NCI-H226 (cell line): Measurements from ENCODE around the gene YBX2.
"Not testable (repeated sequence)": the region's sequence is repeated elsewhere in the genome, so short reads cannot be mapped to it uniquely, and the experiment has no call there.

Experiments
- DNase-seq: peaks from one replicate; pipeline ENCODE4 v3.0.0-alpha.2; 2015

Gene YBX2

DNA sequence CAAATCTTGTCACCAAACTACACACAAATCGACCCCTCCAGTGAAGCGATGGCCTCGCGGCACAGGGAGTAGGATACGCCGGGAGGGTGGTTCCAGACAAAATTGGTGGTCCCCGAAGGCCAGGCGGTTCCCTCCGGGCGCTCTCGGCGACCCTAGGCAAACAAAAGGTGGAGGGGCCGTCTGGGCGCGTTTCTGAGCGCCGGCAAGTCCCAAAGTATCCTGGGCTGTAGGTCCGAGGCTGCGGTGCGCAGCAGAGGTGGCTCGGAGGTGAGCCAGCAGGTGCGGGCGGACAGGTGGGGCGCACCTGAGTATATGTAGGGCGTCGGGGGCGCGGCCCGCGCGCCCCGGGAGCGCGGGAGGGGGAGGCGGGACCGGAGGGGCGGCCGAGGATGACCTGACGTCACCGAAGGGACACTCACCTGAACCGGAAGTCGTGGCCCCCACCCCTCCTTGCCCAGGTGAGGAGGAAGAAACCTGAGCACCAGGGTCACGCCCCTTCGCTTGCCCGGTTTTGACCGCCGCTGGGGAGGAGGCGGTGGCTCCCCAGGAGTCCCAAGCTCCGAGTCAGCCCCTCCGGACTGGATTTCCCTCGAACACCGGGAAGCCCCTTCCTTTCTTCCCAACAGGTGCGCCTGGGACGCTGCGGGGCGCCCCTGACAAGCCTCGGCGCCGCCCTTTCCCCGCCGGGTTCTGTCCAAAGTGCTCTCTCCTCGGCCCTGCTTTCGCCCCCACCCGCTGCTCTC is 32.1 kb downstream of the YBX2 start, which contains the start of gene CLDN7:
CLDN7 (minus strand) TSS at position 287 of the 743 bp plus-strand sequence. CDS start 435 bp downstream, outside the sequence.
- DNase-seq = no peak

DNA sequence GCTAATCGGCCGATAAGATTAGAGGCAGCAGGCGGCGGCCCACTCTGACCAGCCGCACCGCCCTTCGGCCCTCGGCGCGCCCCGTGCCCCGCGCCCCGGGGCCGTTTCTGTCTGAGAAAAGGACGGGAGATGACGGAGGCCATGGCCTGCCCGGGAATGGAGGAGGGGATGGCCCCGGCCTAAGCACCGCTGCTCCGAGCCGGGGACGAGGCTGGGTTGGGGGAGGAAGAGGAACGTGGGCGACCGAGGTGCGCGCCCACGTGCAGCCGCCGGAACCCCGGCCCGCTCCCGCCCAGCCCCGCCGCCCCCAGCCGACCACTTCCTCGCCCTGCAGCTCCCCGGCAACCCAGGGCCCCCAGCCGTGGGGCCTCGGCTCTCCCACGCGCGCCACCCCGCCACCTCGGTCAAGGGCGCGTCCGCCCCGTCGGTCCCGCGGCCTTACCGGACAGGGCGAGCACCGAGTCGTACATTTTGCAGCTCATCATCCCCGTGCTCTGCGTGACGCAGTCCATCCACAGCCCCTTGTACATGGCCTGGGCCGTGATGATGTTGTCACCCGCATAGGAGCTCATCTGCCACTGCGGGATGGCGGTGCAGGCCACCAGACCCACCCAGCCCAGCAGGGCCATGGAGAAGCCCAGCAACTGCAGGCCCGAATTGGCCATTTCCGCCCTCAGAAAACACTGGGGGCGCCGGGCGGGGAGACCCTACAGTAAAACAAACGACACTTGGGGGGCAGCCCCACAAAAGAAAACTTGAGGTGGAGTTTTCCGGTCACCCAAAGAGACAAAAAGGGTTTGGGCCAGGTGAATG is 32.9 kb downstream of the YBX2 start:
- no peak for DNase-seq

DNA sequence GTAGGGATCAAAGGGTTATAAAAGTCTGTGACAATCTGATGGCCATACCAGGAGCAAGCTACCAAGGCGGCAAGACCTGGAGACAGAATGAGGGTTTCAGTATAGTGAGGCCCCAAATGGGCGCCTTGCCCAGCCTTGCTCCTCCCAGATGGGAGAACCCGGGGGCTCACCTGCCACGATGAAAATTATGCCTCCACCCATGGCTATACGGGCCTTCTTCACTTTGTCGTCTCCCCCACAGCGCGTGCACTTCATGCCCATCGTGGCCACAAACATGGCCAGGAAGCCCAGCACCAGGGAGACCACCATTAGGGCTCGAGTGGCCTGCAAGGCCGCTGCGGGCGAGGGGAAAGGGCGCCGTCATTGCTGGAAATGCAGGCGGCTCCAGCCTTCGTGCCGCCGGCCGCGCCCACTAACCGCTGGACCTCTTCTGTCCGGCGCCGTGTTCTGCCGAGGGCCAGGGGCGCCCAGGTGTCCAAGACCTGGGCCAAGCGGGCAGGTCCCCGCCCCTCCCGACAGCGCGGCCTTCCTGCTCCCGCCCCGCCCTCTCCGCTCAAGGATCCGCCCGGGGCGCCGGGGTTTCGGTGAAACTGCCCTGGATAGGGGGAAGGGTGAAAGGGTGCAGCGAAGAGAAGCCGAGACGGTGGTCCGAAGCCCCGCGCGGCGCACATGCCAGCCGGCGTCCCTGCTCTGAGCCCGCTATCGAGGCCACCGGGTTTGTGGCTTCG is 33.6 kb downstream of the YBX2 start:
- DNase-seq = no peak

DNA sequence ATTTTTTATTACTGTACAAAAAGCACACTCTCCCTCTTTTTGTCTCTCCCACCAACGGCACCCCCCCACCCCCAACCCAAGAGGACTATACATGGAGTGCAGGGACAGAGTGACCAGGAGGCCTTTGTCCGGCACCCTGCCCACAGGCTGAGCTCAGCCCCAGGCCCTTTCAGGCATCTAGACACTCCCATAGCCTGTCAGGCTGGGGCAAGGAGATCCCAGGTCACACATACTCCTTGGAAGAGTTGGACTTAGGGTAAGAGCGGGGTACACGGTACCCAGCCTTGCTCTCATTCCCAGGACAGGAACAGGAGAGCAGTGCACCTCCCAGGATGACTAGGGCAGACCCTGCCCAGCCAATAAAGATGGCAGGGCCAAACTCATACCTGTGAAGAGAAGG is 34.3 kb downstream of the YBX2 start:
- DNase-seq = no peak

DNA sequence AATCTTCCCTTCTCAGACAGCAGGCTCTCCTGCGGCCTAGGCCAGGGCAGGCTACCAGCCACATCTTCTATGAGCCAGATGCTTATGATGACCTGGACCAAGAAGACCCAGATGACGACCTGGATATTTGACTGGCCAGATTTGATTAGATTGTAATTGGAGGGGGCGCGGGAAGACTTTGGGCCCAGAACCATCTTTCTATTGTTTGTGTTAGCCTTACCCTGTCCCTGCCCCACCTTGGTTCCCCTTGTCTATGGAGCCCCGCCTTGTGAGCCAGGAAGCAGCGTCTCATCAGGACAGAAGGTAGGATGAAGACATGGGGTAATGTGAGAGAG is 34.9 kb downstream of the YBX2 start:
- DNase-seq = no peak

DNA sequence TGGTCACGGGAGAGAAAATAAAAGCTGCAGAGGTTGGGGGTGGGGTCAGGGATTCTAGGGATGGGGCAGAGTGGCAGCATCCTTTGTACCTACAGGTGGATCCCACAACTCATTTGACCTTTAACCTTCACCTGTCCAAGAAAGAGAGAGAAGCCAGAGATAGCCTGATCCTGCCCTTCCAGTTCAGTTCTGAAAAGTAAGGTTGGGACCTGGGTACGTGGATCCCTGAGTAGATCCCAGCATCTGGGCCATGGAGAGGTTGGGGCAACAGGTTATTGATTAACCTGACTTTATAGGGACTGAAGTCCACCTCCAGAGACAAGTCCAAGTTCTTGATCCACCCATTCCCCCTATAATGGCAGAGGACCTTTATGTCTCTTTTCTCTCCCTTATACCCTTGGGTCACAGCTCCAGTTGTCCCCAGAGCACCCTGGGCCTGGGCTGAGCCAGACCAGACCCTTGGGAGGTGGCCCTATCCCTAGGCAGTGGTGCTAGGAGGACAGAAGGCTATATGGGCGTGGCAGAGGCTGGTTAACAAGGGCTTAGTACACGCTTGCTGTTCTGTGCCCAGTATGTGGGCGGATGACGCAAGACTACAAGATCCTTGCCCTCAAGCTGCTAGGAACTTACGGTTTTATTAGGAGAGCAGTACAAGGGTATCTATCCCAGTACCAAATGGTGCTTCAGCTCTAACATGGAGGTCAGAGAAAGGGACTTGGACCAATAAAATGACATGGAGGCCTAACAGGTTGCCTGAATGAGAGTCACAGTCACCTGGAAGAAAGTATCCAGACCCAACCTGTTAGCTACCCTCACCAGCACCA is 35.5 kb downstream of the YBX2 start:
- no peak for DNase-seq

DNA sequence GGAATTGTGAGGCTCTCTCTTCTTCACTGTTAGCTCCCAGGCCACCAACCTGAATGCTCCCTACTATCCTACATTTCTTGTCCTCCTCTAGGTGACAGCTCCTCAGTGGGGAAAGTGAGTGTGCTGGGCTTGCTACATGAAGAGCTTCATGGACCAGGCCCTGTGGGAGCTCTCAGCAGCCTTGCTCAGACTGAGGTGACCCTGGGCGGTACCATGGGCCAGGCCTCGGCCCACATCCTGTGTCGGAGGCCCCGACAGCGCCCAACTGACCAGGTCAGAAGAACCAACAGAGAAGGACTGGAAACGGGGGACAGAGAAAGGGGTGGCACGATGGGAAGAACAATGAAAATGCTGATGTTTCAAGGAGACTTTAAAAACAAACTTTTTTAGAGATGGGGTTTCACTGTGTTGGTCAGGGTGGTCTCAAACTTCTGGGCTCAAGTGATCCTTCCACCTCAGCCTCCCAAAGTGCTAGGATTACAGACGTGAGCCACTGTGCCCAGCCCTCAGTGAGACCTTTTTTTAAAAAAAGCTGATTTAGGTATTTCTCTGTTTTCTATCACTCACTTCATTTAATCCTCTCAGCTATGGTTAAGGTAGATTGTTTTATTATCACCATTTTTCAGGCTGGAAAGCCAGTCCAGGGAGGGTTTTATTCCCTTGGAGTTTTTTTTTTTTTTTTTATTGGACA is 37.5 kb downstream of the YBX2 start:
- no peak for DNase-seq

DNA sequence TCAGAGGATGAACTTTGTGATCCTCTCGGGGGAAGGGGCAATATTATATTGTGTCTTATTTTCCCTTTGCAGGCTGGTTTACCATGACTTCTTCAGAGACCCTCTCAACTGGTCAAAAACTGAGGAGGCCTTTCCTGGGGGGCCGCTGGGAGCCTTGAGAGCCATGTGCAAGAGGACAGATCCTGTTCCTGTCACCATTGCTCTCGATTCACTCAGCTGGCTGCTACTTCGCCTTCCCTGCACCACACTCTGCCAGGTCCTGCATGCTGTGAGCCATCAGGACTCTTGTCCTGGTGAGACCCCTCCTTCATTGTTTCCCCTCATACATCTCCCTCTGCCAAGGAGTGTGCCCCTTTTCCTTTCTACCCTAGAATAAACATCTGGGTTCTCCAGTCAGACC is 39.9 kb downstream of the YBX2 start:
- no peak for DNase-seq

DNA sequence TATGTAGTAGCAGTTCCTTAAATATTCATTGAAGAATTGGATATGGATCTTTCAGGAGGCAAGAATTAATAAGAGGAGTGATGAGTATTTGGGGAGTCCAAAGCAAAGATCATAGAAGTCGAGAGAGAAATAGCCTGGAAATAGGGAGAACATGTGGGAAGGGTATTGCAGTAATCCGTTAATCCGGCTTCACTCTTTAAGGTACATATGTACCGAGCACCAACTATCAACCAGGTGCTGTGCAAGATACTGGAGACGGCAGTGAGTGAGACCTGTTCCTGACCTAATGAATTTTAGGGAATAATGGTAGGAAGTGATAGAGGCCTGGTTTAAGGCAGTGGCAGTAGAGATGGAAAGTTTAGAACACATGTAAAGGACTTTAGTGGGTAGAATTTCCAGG is 41.4 kb downstream of the YBX2 start:
- no peak for DNase-seq

DNA sequence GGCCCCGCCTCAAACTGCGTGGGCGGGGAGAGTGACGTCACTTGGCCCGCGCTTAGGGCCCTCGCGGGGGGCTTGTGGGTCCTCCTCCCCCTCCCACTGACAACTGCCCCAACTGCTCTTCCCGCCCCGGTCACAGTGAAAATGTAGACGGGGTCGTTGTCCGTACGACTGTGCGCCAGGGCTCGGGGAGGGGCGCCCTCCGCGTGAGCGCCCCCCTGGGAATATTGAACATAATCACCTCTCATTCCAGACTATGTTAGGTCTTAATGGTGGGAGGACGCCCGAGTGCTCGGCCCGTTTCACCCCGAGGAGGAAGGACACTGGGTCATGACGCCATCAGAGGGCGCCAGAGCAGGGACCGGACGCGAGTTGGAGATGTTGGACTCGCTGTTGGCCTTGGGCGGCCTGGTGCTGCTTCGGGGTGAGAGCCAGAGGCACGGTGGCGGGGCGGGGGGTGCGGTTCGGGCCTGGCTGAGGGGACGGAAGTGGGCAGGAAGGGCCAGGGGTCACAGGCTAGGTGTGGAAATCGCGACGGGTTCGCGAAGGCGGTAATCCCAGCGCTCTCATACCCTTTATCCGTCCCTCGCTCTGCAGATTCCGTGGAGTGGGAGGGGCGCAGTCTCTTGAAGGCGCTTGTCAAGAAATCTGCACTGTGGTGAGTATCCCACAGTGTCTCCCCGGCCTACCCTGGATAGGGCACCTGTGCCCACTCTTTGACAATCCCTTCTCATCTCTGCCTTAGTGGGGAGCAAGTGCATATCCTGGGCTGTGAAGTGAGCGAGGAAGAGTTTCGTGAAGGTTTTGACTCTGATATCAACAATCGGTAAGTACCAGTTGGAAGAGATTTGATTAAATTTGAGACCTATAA is 42.0 kb downstream of the YBX2 start, which contains the start of gene ELP5:
ELP5 (plus strand) TSS at position 40 of the 868 bp plus-strand sequence; CDS start at position 376, 336 bp downstream.
- peak; percentile 93 for DNase-seq

DNA sequence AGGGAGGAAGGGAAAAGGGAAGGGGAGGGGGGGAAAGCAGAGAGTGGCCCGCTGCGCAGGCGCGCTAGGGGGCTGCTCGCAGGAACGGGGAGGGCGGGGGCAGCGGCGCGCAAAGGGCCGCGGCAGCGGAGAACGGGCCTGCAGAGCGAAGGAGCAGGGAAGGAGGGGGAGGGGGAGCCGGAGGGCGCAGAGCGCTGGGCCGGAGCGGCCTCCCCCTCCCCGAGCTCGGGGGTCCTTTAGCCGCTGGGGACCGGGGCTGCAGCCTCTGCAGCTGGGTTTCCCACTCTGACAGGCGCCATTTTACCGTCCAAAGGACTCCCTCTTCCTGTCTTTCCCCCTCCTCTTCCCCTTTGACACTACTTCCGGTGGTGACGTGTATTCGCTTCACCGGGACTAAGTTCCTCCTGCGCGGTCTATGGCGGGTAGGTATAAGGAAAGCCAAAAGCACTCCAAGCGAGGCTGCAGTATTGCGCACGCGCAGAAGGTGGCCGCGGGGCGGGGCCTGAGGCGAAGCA is 42.7 kb downstream of the YBX2 start, which contains the start of gene CTDNEP1:
CTDNEP1 (minus strand) TSS at position 74 of the 515 bp plus-strand sequence. CDS start 438 bp downstream, outside the sequence.
- DNase-seq = peak; percentile 99

DNA sequence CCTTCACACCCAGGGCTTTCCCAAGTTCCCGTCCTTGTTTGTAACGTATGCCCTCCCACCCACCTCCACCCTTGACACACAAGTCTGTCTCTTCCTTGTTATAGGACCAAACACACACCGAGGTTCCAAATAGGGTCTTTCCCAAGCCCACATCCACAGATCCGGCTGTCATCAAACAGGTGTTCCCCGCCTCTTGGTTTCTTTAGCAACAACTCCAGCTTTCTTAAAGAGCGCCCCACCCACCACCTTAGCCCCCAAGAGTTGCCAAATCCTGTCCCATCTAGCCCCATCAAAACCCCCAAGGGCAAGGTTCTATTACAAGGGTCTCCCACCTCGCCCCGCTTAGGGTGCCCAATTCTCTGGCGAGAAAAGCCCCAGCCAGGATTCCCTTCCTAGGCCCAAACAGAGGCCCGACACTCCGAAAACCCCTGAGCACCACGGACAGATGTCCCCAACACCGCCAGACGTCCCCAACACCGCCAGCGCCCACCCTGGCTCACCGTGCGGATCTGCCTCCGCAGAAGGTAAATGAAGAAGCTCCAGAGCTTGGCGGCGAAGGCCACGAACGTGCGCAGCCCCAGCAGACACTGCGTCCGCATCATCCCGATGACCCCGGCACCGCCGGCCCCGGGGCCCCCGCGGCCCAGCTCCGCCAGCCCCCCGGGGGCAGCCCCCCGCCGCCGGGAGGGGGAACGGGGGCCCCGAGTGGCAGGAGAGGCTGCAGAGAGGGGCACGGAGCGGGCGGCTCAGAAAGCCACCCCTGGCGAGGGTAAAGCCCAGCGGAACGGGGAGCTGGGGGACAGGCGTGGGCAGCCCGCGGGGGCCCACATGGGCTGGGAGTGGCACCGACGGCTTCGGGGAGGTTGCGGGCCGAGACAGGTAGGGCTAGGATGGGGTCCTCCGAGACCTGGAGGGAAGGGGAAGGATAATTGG is 43.5 kb downstream of the YBX2 start:
- DNase-seq = no peak

DNA sequence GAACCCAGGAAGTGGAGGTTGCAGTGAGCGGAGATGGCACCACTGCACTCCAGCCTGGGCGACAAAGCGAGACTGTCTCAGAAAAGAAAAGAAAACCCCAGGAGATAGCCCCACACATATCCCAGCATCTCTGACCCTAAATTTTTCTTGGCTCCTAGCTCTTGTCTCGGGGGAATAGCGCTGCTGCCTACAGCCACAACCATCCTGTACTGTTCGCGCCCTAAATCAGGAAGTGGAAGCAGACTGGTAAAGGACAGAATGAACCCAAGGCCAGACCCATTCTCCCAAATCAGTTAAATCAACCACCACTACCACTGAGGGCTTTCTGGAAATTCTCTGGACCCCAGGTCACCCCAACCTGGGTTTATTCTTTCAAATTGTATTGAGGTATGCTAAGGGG is 44.6 kb downstream of the YBX2 start:
- no peak for DNase-seq

DNA sequence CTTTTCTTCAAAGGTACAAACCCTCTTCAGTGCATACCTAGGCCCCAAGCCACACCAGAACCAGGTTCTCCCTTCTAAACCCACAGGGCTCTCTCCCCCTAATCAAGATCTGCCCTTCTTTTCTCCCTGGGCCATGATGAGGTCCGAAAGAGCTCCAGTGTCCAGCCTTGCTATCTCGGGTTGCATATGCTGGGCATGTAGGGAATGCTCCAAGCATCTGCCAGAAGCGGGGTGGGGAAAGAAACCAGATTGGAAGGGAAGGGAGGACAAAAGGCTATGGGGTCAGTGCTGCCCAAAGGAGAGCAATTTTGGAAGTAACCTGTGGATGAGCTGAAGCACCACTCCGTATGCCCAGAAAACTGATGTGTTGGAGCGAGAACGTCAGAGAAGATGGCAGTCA is 45.2 kb downstream of the YBX2 start:
- DNase-seq = no peak

DNA sequence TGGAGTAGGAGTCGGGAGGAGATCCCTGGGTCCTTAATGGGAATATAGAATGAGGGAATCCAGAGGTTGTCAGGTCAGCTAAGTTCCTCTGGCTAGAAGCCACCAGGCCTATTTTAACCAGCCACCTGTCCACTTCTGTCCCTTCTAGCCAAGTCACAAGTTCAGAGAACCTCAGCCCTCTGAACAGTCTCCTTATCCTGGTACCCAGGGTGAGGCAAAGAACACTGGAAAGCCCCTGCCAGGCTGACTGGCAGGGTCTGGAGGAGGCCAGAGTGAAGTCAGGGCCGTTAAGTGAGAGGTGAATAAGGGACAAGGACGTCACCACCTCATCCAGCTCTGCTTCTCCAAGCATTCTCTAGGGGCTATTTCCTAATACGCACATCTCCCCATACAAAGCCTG is 45.6 kb downstream of the YBX2 start:
- no peak for DNase-seq

DNA sequence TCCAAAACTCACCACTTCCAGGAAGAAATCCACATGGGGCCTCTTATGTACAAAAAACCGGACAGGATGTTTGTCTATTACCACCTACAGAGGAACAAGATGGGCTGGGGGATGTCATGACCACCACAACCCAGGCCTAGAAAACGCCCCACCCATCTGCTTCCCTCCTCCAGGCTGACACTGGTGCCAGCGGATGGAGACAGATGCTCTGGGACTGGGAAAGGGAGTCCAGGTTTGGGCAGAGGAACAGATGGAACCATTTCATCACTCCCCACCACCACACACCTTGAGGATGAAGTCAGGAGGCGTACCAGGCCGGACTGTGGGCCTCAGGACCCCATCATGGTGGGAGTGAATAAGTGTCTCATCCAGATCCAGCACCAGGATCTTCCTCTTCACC is 47.7 kb downstream of the YBX2 start:
- DNase-seq = no peak

DNA sequence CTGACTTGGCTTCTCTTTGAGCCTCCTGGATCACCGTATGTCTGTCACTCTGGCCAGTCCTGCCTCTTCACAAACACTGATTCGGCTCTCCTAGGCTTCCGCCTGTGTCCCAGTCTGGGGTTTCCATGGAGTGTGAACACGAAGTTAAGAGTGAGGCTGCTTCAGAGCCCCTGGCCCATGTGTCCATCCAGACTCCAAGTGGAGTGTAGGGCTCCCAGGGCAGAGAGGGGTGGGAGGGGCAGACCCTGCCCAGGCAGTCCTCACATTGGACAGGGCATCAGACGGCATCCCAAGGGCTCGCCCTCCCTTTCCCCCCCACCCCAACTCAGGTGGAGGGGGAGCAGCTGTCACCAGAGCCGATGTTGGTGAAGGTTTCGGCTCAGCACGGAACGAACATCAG is 50.6 kb downstream of the YBX2 start:
- DNase-seq = not testable (repeated sequence)

DNA sequence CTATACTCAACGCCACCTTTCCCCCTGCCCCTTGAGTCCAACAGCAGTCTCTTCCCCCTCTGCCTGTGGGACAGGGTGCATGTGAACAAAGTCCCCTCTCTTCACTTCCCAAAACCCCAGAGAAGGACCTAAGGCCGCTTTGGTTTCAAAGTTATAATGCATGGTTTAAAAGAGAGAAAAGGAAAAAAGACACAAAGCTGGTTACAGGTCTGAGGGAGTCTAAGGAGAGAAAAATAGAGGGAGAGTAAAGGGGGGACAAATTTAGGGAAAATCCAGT is 51.0 kb downstream of the YBX2 start:
- no peak for DNase-seq

DNA sequence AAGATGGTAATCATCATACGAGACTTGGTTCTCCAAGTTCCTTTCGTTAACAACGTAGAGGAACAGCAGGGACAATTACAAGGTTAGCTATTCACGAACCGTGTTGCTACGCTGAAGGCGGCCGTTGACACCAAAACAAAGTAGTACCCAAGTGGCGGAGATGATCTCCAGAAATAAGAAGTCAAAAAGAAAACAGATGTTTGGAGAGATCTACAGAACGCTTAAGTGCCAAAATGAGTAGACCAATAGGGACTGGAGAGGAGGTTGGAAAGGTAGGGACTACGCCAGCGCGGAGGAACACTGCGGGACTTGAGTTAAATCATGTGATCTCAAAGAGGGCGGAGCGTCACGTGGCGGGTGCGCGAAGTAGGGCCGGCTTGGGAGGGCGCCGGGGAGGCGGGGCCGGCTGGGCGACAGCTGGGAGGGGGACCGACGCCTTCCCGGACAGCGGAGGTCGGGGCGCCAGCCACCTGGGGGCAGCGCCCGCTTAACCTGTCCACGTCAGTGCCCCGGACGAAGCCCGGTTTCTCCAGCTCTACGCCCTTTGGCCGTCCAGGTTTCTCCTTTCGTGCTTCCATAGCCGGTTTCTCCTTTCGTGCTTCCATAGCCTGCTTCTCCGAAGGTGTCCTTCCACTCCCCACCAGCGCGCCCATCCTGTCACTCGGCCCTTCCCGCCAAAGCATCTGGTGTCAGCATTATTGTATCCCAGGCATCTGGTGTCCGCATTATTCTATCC is 51.6 kb downstream of the YBX2 start:
- peak; percentile 82 for DNase-seq
